IMR-90 (cell line): ENCODE measurements around the gene ITLN1. TPM values are rescaled to one million over a fixed set of nuclear protein-coding genes. Genes with fewer than 3 reads are reported as not detected.

Experiments
- ATAC-seq: fragments of 200-7000 bp; cut with Tn5 transposase; 2 replicates; pipeline ENCODE4 v1.9.1; 2020; ENCODE audit warnings: low read depth, mild to moderate bottlenecking, moderate library complexity
- BruUV-seq: library from RNA; stranded (reverse); fragments of 400-500 nt; replicated peaks from 2 replicates; lab custom pipeline; 2021; lab: Mats Ljungman, UMichigan
- CTCF ChIA-PET: fragments of 300-600 bp; formaldehyde crosslinking; extraction: SDS; loops from one replicate; lab custom pipeline; 2021; ENCODE audit warnings: antibody characterized with exemption; lab: Yijun Ruan, JAX
- POLR2A ChIA-PET: fragments of 300-600 bp; sonication (Branson Sonifier 250); formaldehyde crosslinking; loops from one replicate; lab custom pipeline; 2022; ENCODE audit warnings: antibody characterized with exemption; ENCODE audit not compliant: unreplicated experiment; lab: Charles Lee
- DNase-seq: peaks from one replicate; pipeline ENCODE4 v3.0.0; 2013
- H2AFZ ChIP-seq: replicated peaks from 2 replicates; pipeline ENCODE3; 2013; ENCODE audit warnings: low read length, mild to moderate bottlenecking; ENCODE audit not compliant: poor library complexity
- H2AK5ac ChIP-seq: 2 replicates; pipeline ENCODE4 v1.6.1; 2013; ENCODE audit warnings: low read depth, low read length, inconsistent platforms
- H2AK9ac ChIP-seq: replicated peaks from 2 replicates; pipeline ENCODE3; 2013; ENCODE audit warnings: mild to moderate bottlenecking, low read depth, low read length, moderate library complexity; ENCODE audit not compliant: poor library complexity
- H2BK120ac ChIP-seq: 2 replicates; pipeline ENCODE4 v1.6.1; 2013; ENCODE audit warnings: low read depth, low read length, inconsistent platforms
- H2BK15ac ChIP-seq: 3 replicates; pipeline ENCODE4 v1.6.1; 2013; ENCODE audit warnings: low read depth, low read length, inconsistent platforms
- H2BK20ac ChIP-seq: 2 replicates; pipeline ENCODE4 v1.6.1; 2013; ENCODE audit warnings: low read depth, mild to moderate bottlenecking, inconsistent platforms, low read length, moderate library complexity
- H2BK5ac ChIP-seq: 2 replicates; pipeline ENCODE4 v1.6.1; 2013; ENCODE audit warnings: mild to moderate bottlenecking, low read depth, low read length, inconsistent platforms; ENCODE audit not compliant: poor library complexity, severe bottlenecking
- H3K14ac ChIP-seq: replicated peaks from 2 replicates; pipeline ENCODE4 v1.6.1; 2013; ENCODE audit warnings: low read depth, low read length, inconsistent platforms
- H3K18ac ChIP-seq: 2 replicates; pipeline ENCODE4 v1.6.1; 2013; ENCODE audit warnings: low read depth, low read length, control low read depth
- H3K23ac ChIP-seq: 2 replicates; pipeline ENCODE4 v1.6.1; 2013; ENCODE audit warnings: low read depth, low read length, inconsistent platforms
- H3K27ac ChIP-seq: 2 replicates; pipeline ENCODE4 v1.5.1; 2013; ENCODE audit warnings: mild to moderate bottlenecking, control low read depth, low read length; ENCODE audit not compliant: insufficient read depth
- H3K27me3 ChIP-seq: 2 replicates; pipeline ENCODE4 v1.6.1; 2013; ENCODE audit warnings: low read length; ENCODE audit not compliant: control insufficient read depth, insufficient read depth
- H3K36me3 ChIP-seq: 2 replicates; pipeline ENCODE4 v1.6.1; 2013; ENCODE audit warnings: low read length, mixed read lengths; ENCODE audit not compliant: control insufficient read depth, insufficient read depth
- H3K4ac ChIP-seq: 2 replicates; pipeline ENCODE4 v1.6.1; 2013; ENCODE audit warnings: low read depth, low read length, inconsistent platforms
- H3K4me1 ChIP-seq: 2 replicates; pipeline ENCODE4 v1.6.1; 2013; ENCODE audit warnings: low read length, mixed read lengths; ENCODE audit not compliant: control insufficient read depth, insufficient read depth
- H3K4me2 ChIP-seq: 2 replicates; pipeline ENCODE4 v1.6.1; 2013; ENCODE audit warnings: low read depth, mild to moderate bottlenecking, control low read depth, low read length, moderate library complexity
- H3K4me3 ChIP-seq: 2 replicates; pipeline ENCODE4 v1.5.1; 2013; ENCODE audit warnings: low read depth, mild to moderate bottlenecking, control low read depth, low read length, moderate library complexity; ENCODE audit not compliant: insufficient read depth
- H3K56ac ChIP-seq: 2 replicates; pipeline ENCODE4 v1.6.1; 2013; ENCODE audit warnings: low read length, inconsistent platforms; ENCODE audit not compliant: insufficient read depth; ENCODE audit errors: extremely low read depth
- H3K79me1 ChIP-seq, 2 experiments: 2 replicates each; pipeline ENCODE4 v1.6.1; 2013; ENCODE audit warnings: low read length in 2 of 2, inconsistent platforms in 1 of 2, low read depth in 1 of 2
- H3K9ac ChIP-seq: 2 replicates; pipeline ENCODE4 v1.6.1; 2013; ENCODE audit warnings: low read depth, low read length, control low read depth
- H3K9me1 ChIP-seq: 2 replicates; pipeline ENCODE4 v1.6.1; 2013; ENCODE audit warnings: low read length, inconsistent platforms; ENCODE audit not compliant: insufficient read depth
- H3K9me3 ChIP-seq: 2 replicates; pipeline ENCODE4 v1.6.1; 2013; ENCODE audit warnings: low read length; ENCODE audit not compliant: control insufficient read depth, insufficient read depth
- H4K20me1 ChIP-seq: 2 replicates; pipeline ENCODE4 v1.6.1; 2013; ENCODE audit warnings: low read length, inconsistent platforms; ENCODE audit not compliant: insufficient read depth
- H4K5ac ChIP-seq: 2 replicates; pipeline ENCODE4 v1.6.1; 2013; ENCODE audit warnings: mild to moderate bottlenecking, low read depth, low read length, control low read depth
- H4K8ac ChIP-seq, 2 experiments: 2 replicates each; pipeline ENCODE4 v1.6.1; 2013; ENCODE audit warnings: low read depth in 2 of 2, low read length in 2 of 2, control low read depth in 1 of 2, inconsistent platforms in 1 of 2
- H4K91ac ChIP-seq: 2 replicates; pipeline ENCODE4 v1.6.1; 2013; ENCODE audit warnings: low read depth, low read length, inconsistent platforms; ENCODE audit not compliant: insufficient read depth
- BHLHE40 ChIP-seq: fragments of 150-350 bp; IDR thresholded peaks from 2 replicates; pipeline ENCODE4 v1.6.1; 2016; ENCODE audit warnings: mild to moderate bottlenecking, low read depth, low read length
- ELK1 ChIP-seq: fragments of 150-350 bp; IDR thresholded peaks from 2 replicates; pipeline ENCODE4 v1.6.1; 2016; ENCODE audit warnings: low read depth, mild to moderate bottlenecking, low read length, moderate library complexity, borderline replicate concordance
- FOS ChIP-seq: fragments of 150-350 bp; IDR thresholded peaks from 2 replicates; pipeline ENCODE4 v1.6.1; 2016; ENCODE audit warnings: low read depth, low read length
- MXI1 ChIP-seq: IDR thresholded peaks from 2 replicates; pipeline ENCODE4 v1.6.1; 2012; ENCODE audit warnings: low read depth, mild to moderate bottlenecking, low read length, moderate library complexity, borderline replicate concordance
- RCOR1 ChIP-seq: IDR thresholded peaks from 2 replicates; pipeline ENCODE4 v1.6.1; 2012; ENCODE audit warnings: mild to moderate bottlenecking, low read length, improper control_type of control experiment; ENCODE audit not compliant: insufficient replicate concordance
- WGBS, 2 experiments: methylation state at CpG; one replicate each; pipeline versions ENCODE4 v1.1.5 to v1.1.7; 2013; ENCODE audit warnings: missing lambda C conversion rate in 2 of 2; ENCODE audit not compliant: insufficient read length in 1 of 2; ENCODE audit errors: extremely low coverage in 2 of 2; 5-methylcytosine and 5-hydroxymethylcytosine counted together
- dilution Hi-C: fragments of 300-500 bp; cut with HindIII; formaldehyde crosslinking; loops from one replicate; pipeline ENCODE4 v1.14.3; 2018; ENCODE audit warnings: low sequenced_read_pairs; ENCODE audit not compliant: unreplicated experiment
- in situ Hi-C: fragments of 300-500 bp; cut with MboI; formaldehyde crosslinking; loops from 3 replicates; pipeline ENCODE4 v1.14.3; 2019; ENCODE audit warnings: low sequenced_read_pairs, inconsistent platforms, mixed read lengths
- intact Hi-C: fragments of 100-400 bp; cut with micrococcal nuclease; formaldehyde crosslinking; loops from 2 replicates; pipeline ENCODE4 v1.10.0; 2022
- polyA plus RNA-seq, 3 experiments: library from polyadenylated mRNA; depleted of rRNA; stranded (reverse); fragments of >200 nt; gene quantifications; 2 replicates each; pipeline ENCODE4 v1.2.3, GENCODE V29; 2012; ENCODE audit warnings: low replicate concordance in 1 of 3
- total RNA-seq: library from RNA; depleted of rRNA; stranded (reverse); fragments of >200 nt; gene quantifications from 2 replicates; pipeline ENCODE4 v1.2.3, GENCODE V29; 2012

ITLN1 gene
- total and polyA plus RNA-seq, 2 of the 4 experiments (the other 2 are of a cell fraction), result not detected

GRCh38 chr1:160905617-160905989, 20.6 kb upstream of the ITLN1 start:
- no CpG with 5 or more reads among the region's 4 CpGs for whole genome bisulfite sequencing, 2 experiments
- no peak for ATAC-seq

More at GRCh38 chr1:160905617-160905989, 20.6 kb upstream of the ITLN1 start:
- Histone ChIP-seq H3K4me3 (no peak overlapping the region), H2AFZ (no peak overlapping the region), H3K9me3 (no peaks in the 10 kb centered on the region), H3K23ac (no peak overlapping the region), H2BK20ac (no peak overlapping the region), H2AK9ac (no peak overlapping the region), H2BK15ac (no peak overlapping the region), H3K4me2 (no peak overlapping the region), H3K18ac (no peak overlapping the region), H3K27me3 (no peaks in the 10 kb centered on the region; the same call in 1 of the 2 replicates), H4K5ac (no peak overlapping the region), H3K9ac (no peak overlapping the region), H3K4ac (no peak overlapping the region), H3K27ac (no peak overlapping the region), H3K56ac (no peak overlapping the region), H3K36me3 (no peaks in the 10 kb centered on the region), H4K91ac (no peak overlapping the region), H2BK120ac (no peak overlapping the region), H3K4me1 (no peaks in the 10 kb centered on the region), H4K8ac (no peak overlapping the region), H3K9me1 (no peaks in the 10 kb centered on the region), H2AK5ac (no peak overlapping the region), H3K79me1 (no peaks in the 10 kb centered on the region), H3K14ac (no peak overlapping the region), H4K20me1 (no peaks in the 10 kb centered on the region), H2BK5ac (no peak overlapping the region)
- intact Hi-C loops (no loop called here), in situ Hi-C loops (no loop called here), dilution Hi-C loops (no loop called here)
- no TSS peak for BruUV-seq
- CTCF ChIA-PET, result no interaction called here
- POLR2A ChIA-PET, result no interaction called here
- no peak for TF ChIP-seq MXI1
- TF ChIP-seq BHLHE40, result no peak
- no peak for TF ChIP-seq FOS
- TF ChIP-seq ELK1, result no peak
- TF ChIP-seq RCOR1, result no peak
- DNase-seq, result no peak
